Stimulated activated CD4-positive, alpha-beta T cell treated with anti-CD3 and anti-CD28 coated beads, TNF-alpha, amount 100 ng/mL, for 48 hours (primary cell): ENCODE measurements around the gene TLE7.

Experiments used
- DNase-seq, 3 donors: peaks; one replicate each; pipeline ENCODE4 v3.0.0-alpha.2; 2020; ENCODE audit warnings: low read depth in 3 of 3

Gene TLE7

GRCh38 chr16:71412270-71413160 lies 29.3 kb downstream of the TLE7 start:
- peak; percentile 34 to 66 (median 61) for DNase-seq

GRCh38 chr16:71410146-71410545 lies 31.7 kb downstream of the TLE7 start:
- no peak for DNase-seq

GRCh38 chr16:71409011-71409775 lies 32.7 kb downstream of the TLE7 start:
- DNase-seq, result no peak

DNA sequence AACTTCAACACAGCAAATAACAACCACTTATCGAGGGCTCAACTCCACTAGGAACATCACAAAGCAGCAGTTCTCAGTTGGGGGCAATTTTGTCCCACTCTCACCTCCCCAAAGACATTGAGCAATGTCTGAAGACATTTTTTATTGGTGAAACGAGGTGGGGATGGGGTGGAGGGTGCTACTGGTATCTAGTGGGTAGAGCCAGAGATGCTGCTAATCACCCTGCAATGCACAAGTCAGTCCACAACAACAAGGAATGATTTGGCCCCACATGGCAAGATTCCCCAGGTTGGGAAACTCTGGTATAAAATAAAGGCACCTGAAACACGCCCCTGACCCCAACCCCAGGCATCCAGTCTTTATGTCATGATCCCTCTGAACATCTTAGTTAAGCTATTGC lies 33.3 kb downstream of the TLE7 start:
- no peak for DNase-seq

DNA sequence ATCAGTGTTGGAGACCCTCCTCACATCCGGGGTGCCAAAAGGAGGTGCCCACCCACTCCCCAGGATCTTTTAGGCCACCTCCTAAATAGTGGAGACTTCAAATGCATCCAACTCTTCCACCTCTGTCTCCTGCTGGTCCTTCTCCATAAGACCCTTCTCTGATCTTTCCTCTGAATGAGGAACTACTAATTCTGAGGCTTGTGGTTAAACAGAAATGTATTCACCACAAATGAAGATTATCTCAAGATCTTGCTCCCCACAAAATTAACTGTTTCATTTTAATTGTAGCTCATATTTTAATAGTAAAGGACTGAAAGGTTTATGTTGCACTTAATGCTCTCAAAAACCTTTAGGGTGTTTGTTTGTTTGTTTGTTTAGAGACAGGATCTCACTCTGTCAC lies 34.1 kb downstream of the TLE7 start:
- DNase-seq, result no peak

DNA sequence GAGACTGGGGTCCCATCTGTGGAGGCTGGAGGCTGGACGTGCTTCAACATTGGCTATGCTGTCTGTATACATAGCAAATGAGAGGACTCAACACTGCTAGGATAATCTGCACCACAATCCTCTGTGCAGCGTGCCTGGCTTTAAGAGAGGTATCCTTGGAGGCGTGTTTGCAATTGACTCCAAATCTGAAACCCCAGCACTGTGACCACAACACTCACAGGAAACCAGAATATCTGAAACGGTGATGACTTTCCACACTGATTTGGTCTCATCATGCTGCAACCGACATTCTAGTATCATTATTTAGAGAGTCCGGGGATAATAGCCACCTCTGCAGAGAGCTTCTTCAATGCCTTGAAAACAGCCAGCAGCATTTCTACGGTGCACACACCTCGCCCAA lies 35.1 kb downstream of the TLE7 start:
- DNase-seq, result no peak

DNA sequence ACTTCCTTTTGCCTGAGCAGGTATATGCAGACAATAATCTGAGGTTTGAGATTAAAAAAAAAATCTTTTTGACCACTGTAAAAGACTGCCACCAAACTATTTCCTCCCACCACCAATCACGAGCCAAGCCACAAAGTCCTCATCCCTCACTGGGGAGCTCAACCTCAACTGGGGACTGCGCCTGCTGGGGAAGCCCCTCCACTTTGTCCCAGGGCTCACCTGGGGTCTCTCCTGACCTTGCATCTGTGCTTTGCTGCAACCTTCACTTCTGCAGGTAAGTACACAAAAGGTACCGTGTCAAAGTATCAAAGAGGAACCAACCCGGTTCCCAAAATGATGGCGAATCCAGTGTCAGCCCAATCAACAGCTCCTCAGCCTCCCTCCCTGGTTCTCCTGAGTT lies 35.5 kb downstream of the TLE7 start:
- DNase-seq, result no peak

- DNase-seq, result no peak
Observed at GRCh38 chr16:71404364-71404763, 37.5 kb downstream of the TLE7 start.

DNA sequence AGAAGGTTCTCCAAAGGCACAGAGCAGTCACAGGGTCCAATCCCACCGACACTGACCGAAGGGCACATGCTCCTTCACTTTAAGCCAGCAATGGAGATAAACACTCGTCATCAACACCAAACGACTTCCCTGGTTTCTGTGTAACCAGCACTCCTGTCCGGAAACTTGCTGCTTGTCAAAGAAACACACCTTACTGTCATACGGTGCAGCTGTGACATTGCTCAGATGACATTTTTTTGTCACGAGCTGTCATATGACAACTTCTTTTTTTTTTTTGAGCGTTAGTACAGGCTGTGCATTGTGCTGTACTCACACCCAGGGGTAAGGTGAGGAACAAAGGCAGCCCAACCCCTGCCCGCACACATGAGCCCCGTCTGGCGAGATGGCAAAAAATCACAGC lies 39.2 kb downstream of the TLE7 start:
- DNase-seq, result no peak

GRCh38 chr16:71402007-71402406 lies 39.8 kb downstream of the TLE7 start:
- no peak for DNase-seq

DNA sequence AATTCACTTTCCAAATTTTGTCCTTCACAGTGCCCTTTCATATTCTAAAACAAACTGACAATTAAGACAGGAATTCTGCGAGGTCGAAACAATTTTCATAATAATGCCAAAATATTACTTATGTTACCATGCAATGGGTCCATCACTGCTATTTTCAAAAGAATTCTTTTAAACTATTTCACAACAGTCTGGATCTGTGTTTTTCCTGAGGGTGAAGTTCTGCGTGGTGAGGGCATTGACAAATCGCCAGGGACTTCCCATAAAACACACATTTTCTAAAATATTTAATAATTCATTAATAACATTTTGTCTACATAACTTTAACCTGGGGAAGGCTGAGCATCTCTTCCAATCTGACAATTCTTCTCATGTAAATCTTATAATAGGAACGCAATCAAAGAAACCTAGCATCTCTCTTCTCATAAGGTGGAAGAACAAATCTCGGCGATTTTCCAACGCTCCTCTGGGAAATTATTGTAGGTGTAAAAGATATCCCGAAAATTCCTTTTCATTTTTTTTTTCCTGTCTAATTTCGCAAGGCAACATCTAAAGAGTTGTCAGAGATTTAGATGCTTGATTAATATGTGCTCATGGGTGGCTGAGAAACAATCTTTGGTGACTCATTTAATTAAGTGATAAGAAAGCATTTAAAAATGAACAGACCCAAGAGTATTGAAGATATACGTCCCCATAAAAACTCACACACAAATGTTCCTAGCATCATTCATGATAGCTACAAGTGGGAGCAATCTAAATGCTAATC lies 41.9 kb downstream of the TLE7 start:
- DNase-seq, result no peak

DNA sequence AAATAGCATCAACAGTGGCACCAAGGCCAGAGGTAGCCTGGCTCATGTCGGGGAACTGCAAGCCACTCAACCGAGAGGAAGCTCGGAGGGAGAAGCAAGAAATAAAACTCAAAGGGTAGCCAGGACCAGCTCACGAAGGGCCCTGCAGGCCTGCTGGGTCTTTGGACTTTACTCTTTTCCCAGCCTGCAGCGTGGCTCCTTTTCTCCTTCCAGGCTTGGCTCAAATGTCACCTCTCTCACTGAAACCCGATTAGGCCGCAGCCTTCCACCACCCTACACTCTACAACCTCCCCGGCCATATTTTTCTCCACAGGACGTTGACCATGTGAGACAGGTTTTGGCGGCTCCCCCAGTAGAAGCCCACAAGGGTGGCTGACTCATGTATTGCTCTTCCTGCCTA lies 45.3 kb downstream of the TLE7 start:
- DNase-seq, result no peak

GRCh38 chr16:71389330-71389729 lies 52.5 kb downstream of the TLE7 start:
- no peak for DNase-seq

GRCh38 chr16:71387045-71387871 lies 54.6 kb downstream of the TLE7 start:
- no peak for DNase-seq

- no peak for DNase-seq
Observed at GRCh38 chr16:71384073-71384724, 57.7 kb downstream of the TLE7 start.

DNA sequence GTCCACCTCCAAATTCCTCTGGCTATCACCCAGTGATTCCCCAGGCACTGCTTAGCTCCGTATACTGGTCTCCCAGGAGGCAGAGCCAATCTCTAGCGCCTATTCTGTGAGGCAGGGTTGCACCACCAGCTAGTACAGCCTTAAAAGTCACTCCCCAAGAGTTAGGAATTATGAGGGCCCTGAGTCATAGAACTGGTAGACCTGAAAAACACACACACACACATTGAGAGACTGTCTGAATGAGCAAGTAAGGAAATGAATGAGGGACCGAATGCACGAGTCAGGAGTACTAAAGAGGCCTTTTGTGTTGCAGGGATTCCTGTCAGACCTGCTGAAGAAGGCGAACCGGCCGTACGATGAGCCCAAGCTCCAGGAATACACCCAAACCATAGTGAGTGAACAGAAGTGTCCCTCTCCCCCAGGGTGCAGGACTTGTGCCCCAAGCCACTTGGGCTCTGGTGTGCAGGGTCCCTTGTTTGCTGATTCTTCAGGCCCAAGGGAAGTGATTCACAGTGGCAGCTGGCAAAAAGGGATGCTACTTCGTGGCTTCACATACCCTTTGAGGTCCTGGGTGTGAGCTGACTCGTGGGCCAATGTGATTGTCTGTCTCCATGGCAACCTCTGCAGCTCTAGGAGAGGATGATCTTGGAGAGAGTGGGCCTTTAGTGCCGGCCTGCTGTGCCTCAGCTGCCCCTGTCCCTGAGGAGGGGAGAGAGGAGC lies 58.6 kb downstream of the TLE7 start:
- no peak for DNase-seq

- DNase-seq, result no peak
Observed at GRCh38 chr16:71380831-71381230, 61.0 kb downstream of the TLE7 start.
